Stimulated activated CD8-positive, alpha-beta memory T cell treated with anti-CD3 and anti-CD28 coated beads, Interleukin-12 subunit alpha, Interleukin-12 subunit beta, amount 100 ng/mL, for 4 hours (primary cell): Measurements from ENCODE around the gene MORN3.
"Not testable (repeated sequence)": the region's sequence is repeated elsewhere in the genome, so short reads cannot be mapped to it uniquely, and the experiment has no call there.

ENCODE experiments used
- DNase-seq: peaks from one replicate; pipeline ENCODE4 v3.0.0-alpha.2; 2020; ENCODE audit warnings: low read depth

Gene MORN3

GRCh38 chr12:121689430-121689829, 20.0 kb upstream of the MORN3 start:
- no peak for DNase-seq

GRCh38 chr12:121688966-121689365, 19.5 kb upstream of the MORN3 start:
- no peak for DNase-seq

DNA sequence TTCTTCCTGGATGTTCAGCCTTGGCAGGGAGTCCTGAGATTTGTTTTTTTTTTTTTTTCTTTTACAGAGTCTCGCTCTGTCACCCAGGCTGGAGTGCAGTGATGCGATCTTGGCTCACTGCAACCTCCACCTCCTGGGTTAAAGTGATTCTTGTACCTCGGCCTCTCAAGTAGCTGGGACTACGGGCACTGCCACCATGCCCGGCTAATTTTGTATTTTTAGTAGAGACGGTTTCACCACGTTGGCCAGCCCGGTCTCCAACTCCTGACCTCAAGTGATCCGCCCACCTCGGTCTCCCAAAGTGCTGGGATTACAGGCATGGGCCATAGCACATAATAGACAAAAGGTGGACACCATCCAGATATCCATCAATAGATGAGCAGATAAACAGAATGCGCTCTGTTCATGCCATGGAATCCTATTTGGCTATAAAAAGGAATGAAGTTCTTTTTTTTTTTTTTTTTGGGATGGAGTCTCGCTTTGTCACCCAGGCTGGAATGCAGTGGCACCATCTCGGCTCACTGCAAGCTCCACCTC, 10.3 kb upstream of the MORN3 start:
- not testable (repeated sequence) for DNase-seq

GRCh38 chr12:121678716-121679300, 9.4 kb upstream of the MORN3 start:
- no peak for DNase-seq

DNA sequence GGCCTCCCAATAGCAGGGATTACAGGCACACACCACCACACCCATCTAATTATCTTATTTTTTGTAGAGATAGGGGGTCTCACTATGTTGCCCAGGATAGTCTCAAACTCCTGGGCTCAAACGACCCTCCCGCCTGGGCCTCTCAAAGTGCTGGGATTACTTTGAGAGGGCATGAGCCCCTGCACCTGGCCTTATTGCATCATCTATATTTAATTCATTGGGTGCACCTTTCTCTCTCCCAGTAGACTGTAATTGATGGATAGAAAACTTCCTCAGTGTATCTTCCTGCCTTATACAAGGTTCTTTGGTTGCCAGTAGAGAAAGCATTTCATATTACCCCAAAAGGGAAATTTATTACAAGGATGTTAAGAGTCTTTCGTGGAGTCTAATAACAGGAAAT, 8.9 kb upstream of the MORN3 start:
- no peak for DNase-seq

GRCh38 chr12:121676190-121676589, 6.7 kb upstream of the MORN3 start:
- DNase-seq, result no peak

DNA sequence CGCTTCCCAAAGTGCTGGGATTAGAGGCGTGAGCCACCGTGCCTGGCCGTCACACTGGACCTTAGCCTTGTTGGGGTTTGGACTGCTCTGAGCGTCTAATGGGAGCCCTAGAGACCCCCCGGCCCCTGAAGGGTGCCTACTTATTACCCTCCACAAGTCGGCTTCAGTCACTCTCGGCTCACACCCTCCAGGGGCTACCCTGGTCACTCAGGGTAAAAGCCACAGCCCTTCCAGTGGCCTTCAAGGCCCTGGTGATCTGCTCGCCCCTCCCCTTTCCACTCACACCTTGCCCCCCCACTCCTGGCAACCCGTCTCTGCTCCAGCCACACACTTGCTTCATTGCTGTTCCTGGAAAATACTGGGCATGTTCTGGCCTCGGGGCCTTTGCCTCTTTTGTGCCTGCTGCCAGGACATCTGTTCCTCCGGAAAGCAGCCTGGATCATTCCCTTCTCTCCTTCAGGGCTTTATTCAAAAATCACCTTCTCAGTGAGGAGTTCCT, 3.6 kb upstream of the MORN3 start:
- DNase-seq, result no peak

DNA sequence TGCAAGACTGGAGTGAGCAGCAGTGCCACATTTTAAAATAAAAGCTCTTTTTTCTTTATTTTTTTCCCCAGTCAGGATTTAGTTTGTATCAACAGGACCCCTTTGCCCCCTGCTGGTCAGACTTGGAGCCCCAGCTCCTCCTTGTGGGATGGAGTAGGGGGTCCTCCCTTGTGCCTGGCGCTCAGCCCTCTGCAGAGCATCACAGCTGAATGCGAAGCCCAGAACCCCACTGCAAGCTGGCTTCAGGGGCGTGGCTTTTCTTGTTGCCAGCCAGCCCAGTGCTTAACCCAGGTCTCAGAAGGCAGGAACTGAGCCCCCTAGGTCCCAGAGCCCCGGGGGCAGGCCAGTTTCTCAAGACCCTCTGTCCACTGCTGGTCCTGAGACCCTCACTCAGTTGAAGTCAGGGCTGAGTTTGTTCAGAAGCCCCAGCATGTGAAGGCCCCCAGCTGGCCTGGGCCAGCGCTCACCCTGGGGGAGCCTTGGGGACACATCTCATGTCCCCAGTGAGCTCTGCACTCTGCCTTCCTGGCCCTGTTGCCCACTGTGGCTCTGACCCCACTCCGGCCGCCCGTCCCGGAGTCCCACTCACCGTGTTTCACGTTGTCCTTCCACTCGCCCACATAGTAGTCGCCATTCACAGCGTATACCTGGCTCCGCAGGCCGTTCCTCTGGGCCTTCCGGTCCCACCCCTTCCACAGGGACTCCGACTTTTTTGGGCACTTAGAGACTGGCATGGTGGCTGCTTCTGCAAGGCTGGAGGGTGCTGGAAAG, 519 bp downstream of the MORN3 start:
- peak; percentile 28 for DNase-seq

GRCh38 chr12:121666829-121667228, 2.6 kb downstream of the MORN3 start:
- not testable (repeated sequence) for DNase-seq

- no peak for DNase-seq
These were observed 5.9 kb downstream of the MORN3 start for GRCh38 chr12:121663610-121663929.

DNA sequence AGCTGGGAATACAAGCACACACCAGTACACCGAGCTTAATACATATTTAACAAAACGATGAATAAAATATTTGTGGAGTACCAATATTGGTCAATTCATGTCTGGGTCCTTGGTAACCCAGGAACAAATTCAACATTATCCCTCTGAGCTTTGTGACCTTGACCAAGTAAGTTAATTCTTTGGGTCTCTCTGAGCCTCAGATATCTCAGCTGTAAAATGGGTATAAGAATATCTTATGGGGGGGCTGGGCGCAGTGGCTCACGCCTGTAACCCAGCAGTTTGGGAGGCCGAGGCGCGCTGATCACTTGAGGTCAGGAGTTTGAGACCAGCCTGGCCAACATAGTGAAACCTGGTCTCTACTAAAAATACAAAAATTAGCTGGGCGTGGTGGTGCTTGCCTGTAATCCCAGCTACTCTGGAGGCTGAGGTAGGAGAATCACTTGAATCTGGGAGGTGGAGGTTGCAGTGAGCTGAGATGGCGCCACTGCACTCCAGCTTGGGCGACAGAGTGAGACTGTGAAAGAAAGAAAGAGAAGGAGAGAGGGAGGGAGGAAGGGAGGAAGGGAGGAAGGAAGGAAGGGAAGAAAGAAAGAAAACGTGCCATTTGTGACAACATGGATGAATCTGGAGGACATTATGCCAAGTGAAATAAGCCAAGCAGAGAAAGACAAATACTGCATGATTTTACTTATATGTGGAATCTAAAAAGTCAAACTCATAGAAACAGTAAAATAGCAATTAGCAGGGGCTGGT, 7.9 kb downstream of the MORN3 start:
- not testable (repeated sequence) for DNase-seq

DNA sequence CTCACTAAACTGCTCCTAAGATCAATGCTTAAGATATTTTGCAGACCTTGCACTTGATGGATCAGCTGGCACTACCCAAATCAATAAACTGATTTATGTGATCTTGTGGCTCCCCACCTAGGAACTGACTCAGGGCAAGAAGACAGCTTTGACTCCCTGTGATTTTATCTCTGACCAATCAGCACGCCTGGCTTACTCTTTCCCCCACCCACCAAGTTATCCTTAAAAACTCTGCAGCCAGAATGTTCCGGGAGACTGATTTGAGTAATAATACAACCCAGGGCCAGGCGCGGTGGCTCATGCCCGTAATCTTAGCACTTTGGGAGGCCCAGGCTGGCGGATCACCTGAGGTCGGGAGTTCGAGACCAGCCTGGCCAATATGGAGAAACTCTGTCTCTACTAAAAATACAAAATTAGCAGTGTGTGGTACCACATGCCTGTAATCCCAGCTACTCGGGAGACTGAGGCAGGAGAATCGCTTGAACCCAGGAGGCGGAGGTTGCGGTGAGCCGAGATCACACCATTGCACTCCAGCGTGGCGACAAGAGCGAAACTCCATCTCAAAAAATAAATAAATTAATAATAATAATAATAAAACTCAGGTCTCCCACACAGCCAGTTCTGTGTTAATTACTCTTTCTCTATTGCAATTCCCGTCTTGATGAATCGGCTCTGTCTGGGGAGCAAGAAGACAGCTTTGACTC, 12.0 kb downstream of the MORN3 start:
- DNase-seq, result no peak

DNA sequence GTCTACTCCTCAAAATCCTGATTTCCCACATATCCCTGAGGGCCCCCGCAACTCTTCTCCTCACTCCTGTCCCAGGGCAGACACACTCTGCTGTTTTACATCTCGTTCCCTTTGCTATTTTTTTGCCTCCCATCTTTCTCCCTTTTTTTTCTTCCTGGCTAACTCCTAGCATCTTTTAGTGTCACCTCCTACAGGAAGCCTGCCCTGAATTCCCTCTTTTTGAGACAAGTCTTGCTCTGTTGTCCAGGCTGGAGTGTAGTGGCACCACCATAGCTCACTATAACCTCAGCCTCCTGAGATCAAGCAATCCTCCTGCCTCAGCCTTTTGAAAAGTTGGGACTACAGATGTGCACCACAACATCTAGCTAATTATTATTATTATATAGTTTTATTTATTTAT, 13.3 kb downstream of the MORN3 start:
- DNase-seq, result no peak

DNA sequence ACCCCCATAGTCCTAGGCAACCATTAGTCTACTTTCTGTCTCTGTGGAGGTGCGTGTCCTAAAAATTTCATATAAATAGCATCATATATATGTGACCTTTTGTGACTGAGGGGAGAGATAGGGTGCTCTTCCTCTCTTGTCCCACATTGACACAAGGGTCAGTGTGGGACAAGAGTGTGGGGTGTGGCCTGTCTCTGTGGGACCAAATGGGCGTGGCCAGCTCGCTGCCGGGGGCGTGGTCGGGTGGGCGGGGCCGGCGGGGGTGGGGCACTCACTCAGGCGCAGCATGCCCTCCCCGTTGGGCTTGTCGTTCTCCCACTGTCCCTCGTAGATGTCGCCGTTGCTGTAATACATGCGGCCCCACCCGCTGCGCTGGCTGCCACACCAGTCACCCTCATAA, 15.5 kb downstream of the MORN3 start:
- no peak for DNase-seq

GRCh38 chr12:121652767-121653497, 16.5 kb downstream of the MORN3 start:
- no peak for DNase-seq

DNA sequence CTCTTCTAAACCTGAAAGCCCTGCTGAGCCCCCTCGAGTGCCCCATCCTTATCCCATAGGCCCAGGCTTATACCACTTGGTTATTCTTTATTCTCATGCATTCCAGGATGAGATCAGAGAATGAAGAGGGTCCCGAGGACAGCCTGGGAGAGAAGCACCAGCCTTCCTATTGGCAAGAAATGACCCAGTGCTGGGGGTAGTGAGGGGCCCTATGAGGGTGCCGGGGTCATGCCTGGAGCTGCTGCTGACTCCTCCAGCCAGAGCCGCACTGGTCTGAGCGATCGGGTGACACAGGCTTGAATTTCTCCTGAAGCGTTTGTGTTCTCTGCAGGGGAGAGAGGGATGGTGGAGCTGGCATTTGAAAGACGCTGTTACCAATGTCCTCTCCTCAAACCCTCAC, 18.1 kb downstream of the MORN3 start:
- no peak for DNase-seq

DNA sequence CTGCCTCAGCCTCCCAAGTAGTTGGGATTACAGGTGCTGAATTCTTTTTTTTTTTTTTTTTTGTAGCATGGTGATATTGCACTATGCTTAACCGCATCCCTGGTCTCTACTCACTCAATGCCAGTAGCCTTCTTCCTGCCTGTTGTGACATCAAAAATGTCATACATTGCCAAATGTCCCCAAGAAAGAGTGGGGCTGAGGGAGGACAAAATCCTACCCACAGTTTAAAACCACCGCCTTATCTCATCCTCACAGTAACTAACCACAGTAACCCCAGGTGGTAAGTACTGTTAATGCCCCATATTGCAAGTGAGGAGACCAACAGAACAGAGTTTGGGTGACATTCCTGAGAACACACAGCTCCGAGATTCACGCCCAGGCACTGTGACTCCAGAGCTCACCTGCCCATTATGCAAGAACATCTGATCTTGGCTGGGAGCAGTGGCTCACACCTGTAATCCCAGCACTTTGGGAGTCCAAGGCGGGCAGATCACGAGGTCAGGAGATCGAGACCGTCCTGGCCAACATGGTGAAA, 19.6 kb downstream of the MORN3 start:
- no peak for DNase-seq

DNA sequence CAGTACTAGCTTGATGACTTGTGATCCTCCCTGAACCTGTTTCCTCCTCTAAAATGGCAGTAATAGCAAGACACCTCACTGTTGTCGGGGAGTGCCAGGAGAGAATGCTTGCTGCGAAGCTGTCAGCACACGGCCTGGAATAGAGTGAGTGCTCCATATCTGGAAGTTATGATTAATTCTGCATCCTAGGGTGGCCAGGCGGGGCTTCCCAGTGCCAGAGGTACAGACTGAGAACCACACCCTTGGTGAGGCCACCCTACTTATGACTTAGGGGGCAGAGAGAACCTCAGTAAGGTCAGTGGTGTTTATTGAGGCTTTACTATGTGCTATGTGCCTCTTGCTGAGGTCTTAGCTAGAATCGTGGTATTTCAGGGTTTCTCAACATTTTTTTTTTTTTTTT, 20.1 kb downstream of the MORN3 start:
- DNase-seq, result no peak

DNA sequence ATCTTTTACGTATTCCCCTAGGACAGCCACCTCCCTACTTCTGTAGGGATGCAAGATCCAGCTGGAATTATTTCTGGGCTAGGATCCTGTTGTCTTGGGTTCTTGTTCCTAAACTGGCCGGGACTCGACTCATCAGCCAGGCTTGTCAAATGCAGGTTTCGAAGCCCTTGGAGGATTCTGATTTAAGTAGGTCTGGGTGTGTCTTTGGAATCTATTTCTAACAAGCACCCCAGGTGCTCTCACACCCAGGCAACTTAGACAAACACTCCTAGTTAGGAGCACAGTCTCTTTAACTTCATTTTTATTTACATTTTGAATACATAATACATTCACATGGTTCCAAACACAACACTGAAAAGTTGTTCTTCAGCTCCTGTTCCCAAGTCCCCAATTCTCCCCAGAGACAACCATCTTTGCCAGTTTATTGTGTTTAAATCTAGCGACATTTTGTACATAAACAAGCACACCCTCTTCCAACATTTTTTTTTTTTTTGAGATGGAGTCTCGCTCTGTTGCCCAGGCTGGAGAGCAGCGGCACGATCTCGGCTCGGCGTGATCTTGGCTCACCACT, 20.9 kb downstream of the MORN3 start:
- DNase-seq, result no peak

DNA sequence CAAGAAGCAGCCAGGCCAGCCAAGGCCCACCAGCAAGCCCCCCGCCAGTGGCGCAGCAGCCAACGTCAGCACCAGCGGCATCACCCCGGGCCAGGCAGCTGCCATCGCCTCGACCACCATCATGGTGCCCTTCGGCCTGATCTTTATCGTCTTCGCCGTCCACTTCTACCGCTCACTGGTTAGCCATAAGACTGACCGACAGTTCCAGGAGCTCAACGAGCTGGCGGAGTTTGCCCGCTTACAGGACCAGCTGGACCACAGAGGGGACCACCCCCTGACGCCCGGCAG, 28.2 kb downstream of the MORN3 start:
- DNase-seq, result no peak
